GM12864 (cell line): Measurements from ENCODE around the gene GPC4.
"Not testable (repeated sequence)": the region's sequence is repeated elsewhere in the genome, so short reads cannot be mapped to it uniquely, and the experiment has no call there.

Experiments used
- DNase-seq: peaks from one replicate; pipeline ENCODE4 v3.0.0-alpha.2; 2011; ENCODE audit warnings: low read depth
- H3K4me3 ChIP-seq: 2 replicates; pipeline ENCODE4 v1.5.1; 2011; ENCODE audit warnings: mild to moderate bottlenecking, low read depth, low read length, control low read depth
- TF ChIP-seq, protein P1 (sequence below): IDR thresholded peaks from 2 replicates; pipeline ENCODE4 v1.5.1; 2011; ENCODE audit warnings: low read depth, mild to moderate bottlenecking, moderate library complexity, low read length, control low read depth, inconsistent platforms; ENCODE audit errors: missing control alignments

Gene GPC4

DNA sequence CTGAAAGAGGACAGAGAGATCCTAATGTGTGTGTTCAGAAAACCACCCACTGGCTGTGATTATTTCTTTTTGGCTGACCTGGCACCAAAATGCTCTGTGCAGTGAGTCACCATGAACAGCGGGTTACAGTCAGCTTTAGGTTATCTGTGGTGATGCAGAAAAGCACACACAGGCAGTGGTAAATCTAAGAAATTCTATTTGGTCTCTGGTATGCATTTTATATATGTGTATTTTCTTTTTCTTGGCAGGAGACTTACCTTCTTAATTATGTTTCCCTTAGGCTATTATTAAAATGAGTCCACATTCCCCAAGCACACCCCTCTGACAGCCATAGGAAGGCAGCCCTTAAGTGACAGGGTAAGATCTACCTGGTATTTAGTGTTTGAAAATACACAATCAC is 118.0 kb downstream of the GPC4 start:
- TF ChIP-seq, protein P1, sequence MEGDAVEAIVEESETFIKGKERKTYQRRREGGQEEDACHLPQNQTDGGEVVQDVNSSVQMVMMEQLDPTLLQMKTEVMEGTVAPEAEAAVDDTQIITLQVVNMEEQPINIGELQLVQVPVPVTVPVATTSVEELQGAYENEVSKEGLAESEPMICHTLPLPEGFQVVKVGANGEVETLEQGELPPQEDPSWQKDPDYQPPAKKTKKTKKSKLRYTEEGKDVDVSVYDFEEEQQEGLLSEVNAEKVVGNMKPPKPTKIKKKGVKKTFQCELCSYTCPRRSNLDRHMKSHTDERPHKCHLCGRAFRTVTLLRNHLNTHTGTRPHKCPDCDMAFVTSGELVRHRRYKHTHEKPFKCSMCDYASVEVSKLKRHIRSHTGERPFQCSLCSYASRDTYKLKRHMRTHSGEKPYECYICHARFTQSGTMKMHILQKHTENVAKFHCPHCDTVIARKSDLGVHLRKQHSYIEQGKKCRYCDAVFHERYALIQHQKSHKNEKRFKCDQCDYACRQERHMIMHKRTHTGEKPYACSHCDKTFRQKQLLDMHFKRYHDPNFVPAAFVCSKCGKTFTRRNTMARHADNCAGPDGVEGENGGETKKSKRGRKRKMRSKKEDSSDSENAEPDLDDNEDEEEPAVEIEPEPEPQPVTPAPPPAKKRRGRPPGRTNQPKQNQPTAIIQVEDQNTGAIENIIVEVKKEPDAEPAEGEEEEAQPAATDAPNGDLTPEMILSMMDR, result no peak
- no peak for DNase-seq
- no peak overlapping the region for H3K4me3 ChIP-seq

DNA sequence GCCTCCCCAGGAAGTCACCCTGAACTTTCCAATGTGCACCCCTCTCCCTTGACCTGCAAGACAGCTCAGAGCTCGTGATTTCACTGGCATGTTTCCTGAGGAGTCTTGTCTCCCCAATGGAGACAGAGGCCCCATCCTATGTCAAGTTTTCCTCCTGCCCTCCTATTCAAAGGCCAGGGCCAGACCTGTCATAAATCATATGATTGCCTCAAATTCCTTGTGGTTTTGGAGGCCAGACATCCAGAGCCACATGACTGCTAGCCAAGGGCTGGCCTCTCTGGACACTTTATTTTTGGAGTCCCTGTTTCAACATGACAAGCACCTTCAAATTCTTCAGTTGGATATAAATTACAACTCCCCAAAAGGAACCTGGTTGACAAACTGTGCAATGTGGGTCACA is 121.2 kb downstream of the GPC4 start:
- TF ChIP-seq, protein P1, result no peak
- DNase-seq, result no peak

DNA sequence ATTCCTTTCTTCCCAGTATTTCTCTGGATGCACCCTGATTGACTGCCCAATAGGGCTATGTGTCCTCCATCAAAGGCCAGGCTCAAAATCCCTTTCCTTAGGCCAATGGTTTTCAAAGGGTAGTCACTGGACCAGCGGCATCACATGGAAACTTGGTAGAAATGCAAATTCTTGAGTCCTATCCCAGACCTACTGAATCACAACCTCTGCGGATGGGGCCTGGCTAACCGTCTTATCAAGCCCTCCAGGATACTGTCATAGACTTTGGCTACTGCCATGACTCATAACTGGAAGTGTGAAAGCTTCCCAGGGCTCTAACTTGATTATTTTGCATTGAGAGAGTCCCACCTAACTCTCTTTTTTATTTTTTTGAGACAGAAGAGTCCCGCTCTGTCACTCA is 125.2 kb downstream of the GPC4 start:
- no peak overlapping the region for H3K4me3 ChIP-seq
- DNase-seq, result no peak
- TF ChIP-seq, protein P1, result no peak

More for the DNA sequence above, 121.2 kb downstream of the GPC4 start:
- H3K4me3 ChIP-seq, result no peak overlapping the region

DNA sequence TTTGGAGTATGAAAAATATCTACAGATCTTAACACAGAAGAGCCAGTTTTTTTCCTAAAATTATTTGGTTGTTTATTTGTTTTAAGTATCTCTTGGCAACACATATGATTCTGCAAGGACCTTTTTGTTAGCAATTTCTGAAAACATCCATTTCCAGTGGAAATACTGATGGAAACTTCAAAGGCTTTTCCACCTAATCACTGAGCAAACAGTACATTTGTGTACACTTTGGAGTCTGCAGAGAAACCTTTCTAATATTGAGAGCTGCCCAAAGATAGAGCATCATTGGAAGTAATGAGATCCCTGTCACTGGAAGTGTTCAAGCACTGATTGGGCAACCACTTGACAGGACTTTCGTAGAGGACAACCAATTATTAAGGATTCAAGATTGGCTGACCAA is 127.4 kb downstream of the GPC4 start:
- TF ChIP-seq, protein P1, result no peak
- DNase-seq, result no peak
- H3K4me3 ChIP-seq, result no peak overlapping the region

DNA sequence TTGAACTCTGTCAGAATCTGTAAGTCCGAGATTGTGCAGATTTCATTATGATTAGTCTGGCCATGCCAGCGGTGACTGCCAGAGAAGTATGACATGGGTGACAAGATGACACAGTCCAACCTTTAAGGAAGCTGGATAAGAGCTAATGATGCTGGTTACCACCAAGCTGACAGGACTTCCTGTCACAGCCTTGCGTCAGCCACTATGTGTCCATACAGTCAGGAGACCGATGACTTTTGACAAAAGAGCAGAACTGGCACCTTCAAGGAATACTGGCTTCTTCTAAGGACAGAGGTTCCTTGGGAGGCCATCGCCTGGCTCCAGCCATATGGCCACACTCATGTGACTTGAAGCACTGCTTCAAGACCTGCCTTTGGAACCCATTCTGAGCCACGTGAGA is 129.9 kb downstream of the GPC4 start:
- H3K4me3 ChIP-seq, result no peak overlapping the region
- no peak for DNase-seq
- TF ChIP-seq, protein P1, result no peak

DNA sequence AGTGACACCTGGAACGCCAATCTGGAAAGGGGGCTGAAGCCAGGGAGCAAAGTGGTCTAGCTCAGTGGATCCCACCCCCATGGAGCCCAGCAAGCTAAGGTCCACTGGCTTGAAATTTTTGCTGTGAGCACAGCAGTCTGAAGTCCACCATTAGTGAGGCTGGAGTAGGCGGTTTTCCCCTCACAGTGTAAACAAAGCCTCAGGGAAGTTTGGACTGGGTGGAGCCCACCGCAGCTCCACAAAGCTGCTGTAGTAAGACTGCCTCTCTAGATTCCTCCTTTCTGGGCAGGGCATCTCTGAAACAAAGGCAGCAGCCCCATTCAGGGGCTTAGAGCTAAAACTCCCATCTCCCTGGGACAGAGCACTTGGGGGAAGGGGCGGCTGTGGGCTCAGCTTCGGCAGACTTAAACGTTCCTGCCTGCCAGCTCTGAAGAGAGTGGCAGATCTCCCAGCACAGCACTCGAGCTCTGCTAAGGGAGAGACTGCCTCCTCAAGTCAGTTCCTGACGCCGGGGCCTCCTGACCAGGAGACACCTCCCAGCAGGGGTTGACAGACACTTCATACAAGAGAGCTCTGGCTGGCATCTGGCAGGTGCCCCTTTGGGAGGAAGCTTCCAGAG is 136.1 kb downstream of the GPC4 start:
- DNase-seq, H3K4me3 ChIP-seq: not testable (repeated sequence)

DNA sequence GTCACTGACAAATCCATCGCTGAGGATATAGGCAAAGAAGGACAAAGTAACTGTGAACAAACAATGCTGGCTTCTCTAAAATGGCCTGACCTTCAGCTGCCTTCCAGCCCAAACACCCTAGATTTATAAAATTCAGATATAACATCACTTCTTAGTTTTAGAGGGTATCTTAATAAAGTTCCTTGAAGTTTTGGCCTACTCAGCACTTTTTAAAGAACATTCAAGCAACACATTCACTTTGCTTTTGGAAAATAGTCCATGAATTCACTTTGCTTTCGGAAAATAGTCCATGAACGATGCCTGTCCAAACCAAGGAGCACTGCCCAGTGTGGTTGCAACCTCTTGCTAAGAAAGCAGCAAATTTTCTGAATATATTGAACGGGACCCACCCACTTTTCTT is 142.1 kb downstream of the GPC4 start:
- TF ChIP-seq, protein P1, result no peak
- no peak for DNase-seq
- no peak overlapping the region for H3K4me3 ChIP-seq
